NB4 (cell line): ENCODE data around the gene RABGGTA.
"Not testable (repeated sequence)": the region's sequence is repeated elsewhere in the genome, so short reads cannot be mapped to it uniquely, and the experiment has no call there.

Experiments
- DNase-seq: peaks from one replicate; pipeline ENCODE4 v3.0.0; 2010; ENCODE audit warnings: low read depth
- H3K4me3 ChIP-seq: one replicate; pipeline ENCODE4 v1.5.1; 2011; ENCODE audit warnings: mild to moderate bottlenecking, low read depth, low read length, moderate library complexity
- MYC ChIP-seq: IDR thresholded peaks from 2 replicates; pipeline ENCODE4 v1.6.1; 2011; ENCODE audit warnings: low read depth, low read length
- POLR2A ChIP-seq: IDR thresholded peaks from 2 replicates; pipeline ENCODE4 v1.6.1; 2011; ENCODE audit warnings: mild to moderate bottlenecking; ENCODE audit not compliant: insufficient read length; ENCODE audit errors: extremely low read depth
- TF ChIP-seq, protein P1 (sequence below): IDR thresholded peaks from 2 replicates; pipeline ENCODE4 v1.6.1; 2011; ENCODE audit warnings: low read depth, low read length
- TF ChIP-seq, protein P2 (sequence below): IDR thresholded peaks from one replicate; pipeline ENCODE4 v1.5.1; 2012; ENCODE audit warnings: low read depth, low read length

RABGGTA gene

DNA sequence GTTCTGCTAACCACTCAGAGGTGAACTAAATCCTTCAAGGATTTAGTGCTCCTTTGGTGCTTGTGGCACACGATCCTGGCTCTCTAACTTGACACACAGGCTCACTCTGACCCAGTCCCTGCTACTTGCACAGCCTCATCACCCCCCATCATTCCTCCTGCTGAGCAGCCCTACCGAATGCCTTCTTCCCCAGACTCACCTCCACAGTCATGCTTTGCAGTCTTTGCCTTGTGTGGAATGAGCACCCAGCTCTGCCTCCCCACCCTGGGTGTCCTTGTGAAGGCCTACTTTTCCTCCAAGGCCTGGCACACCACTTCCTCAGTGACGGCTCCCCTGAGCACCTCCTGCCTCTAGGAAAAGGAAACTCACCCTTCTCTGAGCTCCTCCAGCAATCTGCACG is 21.0 kb downstream of the RABGGTA start:
- DNase-seq = no peak
- no peak overlapping the region for H3K4me3 ChIP-seq
- TF ChIP-seq, protein P1, sequence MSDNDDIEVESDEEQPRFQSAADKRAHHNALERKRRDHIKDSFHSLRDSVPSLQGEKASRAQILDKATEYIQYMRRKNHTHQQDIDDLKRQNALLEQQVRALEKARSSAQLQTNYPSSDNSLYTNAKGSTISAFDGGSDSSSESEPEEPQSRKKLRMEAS = no peak
- TF ChIP-seq POLR2A (no peak), MYC (no peak)
- TF ChIP-seq, protein P2, sequence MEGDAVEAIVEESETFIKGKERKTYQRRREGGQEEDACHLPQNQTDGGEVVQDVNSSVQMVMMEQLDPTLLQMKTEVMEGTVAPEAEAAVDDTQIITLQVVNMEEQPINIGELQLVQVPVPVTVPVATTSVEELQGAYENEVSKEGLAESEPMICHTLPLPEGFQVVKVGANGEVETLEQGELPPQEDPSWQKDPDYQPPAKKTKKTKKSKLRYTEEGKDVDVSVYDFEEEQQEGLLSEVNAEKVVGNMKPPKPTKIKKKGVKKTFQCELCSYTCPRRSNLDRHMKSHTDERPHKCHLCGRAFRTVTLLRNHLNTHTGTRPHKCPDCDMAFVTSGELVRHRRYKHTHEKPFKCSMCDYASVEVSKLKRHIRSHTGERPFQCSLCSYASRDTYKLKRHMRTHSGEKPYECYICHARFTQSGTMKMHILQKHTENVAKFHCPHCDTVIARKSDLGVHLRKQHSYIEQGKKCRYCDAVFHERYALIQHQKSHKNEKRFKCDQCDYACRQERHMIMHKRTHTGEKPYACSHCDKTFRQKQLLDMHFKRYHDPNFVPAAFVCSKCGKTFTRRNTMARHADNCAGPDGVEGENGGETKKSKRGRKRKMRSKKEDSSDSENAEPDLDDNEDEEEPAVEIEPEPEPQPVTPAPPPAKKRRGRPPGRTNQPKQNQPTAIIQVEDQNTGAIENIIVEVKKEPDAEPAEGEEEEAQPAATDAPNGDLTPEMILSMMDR = no peak

DNA sequence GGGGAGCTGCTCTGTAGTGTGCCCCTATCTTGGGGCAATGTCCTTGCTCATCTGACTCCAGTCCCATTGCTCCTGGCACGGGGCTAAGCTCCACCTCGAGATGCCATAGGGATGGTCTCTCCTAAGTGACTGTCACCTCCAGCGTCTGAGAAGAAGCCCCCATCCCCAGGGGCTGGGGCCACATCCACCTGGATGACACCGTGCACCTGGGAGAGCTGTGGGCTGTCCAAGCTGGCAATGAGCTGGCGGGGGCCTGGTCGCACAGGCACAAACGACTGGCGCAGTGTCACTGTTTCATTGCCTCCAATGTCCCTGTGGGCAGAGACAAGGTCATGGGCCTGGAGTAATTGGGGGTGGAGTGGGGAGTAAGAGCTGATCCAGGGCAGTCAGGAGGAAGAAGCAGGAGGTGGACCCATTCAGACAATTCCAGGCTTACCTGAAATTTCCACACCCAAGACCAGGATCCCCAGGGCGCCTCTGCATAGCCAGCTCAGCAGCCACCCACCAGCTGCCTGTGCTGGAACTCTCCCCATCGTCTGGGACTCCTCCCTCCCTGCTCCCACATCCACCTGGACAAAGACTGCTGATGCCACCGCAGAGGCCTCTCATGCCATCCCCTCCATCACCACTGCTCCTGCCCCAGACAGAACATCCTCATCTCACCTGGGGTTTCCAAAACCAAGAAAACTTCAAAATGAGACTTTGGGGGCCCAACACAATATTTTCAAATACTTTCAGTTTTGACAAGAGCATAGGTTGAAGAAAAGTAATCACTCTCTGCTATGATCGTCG is 22.0 kb downstream of the RABGGTA start:
- TF ChIP-seq MYC (no peak), POLR2A (no peak)
- TF ChIP-seq, protein P1 = no peak
- TF ChIP-seq, protein P2 = no peak
- no peak for DNase-seq
- H3K4me3 ChIP-seq = no peak overlapping the region

DNA sequence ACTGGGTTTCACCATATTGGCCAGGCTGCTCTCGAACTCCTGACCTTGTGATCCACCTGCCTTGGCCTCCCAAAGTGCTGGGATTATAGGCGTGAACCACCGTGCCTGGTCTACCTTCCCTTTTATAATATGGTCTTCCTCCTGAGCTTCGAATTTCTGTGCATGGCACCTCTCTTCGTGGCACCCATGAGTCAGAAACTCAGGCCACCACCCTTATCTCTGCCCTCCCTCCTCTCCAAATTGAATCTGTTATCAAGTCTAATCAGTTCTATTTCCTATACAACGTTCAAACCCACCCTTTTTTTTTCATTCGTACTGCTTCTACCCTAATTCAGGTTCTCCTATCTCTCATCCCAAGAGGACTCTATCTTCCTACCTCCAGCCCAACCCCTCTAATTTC is 24.0 kb downstream of the RABGGTA start:
- TF ChIP-seq, protein P1 = no peak
- TF ChIP-seq POLR2A (no peak), MYC (no peak)
- TF ChIP-seq, protein P2 = no peak
- DNase-seq = no peak
- H3K4me3 ChIP-seq = no peak overlapping the region

DNA sequence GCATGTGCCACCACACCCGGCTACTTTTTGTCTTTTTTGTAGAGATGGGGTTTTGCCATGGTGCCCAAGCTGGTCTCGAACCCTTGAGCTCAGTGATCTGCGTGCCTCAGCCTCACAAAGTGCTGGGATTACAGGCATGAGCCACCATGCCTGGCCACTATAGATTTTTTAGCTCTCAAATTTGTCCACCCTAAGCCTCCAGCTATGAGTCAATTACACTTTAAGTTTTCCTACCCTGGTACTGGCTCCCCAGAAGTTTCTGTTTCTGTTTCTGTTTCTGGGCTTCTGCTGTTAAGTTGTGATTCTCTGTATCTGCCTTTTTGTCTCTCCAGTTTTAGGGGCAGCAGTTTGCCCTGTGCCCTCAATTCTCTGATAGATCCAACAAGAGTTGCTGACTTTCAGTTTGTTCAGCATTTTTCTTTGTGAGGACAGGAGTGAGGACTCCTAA is 24.6 kb downstream of the RABGGTA start:
- no peak overlapping the region for H3K4me3 ChIP-seq
- TF ChIP-seq POLR2A (no peak), MYC (no peak)
- TF ChIP-seq, protein P2 = no peak
- TF ChIP-seq, protein P1 = no peak
- DNase-seq = no peak

DNA sequence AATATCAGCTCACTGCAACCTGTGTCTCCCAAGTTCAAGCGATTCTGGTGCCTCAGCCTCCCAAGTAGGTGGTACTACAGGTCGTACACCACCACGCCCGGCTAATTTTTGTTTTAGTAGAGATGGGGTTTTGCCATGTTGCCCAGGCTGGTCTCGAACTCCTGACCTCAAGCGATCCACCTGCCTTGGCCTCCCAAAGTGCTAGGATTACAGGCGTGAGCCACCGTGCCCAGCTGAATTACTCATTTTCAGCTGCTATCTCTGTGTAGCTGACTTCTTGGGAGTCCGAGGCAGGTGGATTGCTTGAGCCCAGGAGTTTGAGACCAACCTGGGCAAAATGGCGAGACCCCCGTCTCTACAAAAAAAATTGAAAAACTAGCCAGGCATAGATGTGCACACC is 26.0 kb downstream of the RABGGTA start:
- not testable (repeated sequence) for DNase-seq, H3K4me3 ChIP-seq

DNA sequence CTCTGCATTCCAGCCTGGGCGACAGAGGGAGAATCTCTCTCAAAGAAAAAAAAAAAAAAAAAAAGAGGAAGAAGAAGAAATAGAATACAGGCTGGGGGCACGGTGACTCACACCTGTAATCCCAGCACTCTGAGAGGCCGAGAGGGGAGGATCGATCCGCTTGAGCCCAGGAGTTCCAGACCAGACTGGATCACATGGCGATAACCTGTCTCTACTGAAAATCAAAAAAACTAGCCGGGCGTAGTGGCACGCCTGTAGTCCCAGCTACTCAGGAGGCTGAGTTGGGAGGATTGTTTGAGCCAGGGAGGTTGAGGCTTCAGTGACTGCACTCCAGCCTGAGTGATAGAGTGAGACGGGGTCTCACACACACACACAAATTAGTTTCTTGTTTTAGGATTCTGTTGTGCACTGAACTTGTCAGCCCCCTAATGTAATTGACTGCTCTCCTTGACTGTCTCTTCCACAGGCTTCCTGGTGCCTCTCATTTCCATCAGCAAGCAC is 28.0 kb downstream of the RABGGTA start:
- TF ChIP-seq, protein P2 = no peak
- TF ChIP-seq POLR2A (no peak), MYC (no peak)
- TF ChIP-seq, protein P1 = no peak
- peak; percentile 74 for DNase-seq

More for the DNA sequence above, 28.0 kb downstream of the RABGGTA start:
- H3K4me3 ChIP-seq = peak overlapping the region; percentile 63
